ENCODE measurements around the gene SLC36A3.

The SLC36A3 gene

DNA sequence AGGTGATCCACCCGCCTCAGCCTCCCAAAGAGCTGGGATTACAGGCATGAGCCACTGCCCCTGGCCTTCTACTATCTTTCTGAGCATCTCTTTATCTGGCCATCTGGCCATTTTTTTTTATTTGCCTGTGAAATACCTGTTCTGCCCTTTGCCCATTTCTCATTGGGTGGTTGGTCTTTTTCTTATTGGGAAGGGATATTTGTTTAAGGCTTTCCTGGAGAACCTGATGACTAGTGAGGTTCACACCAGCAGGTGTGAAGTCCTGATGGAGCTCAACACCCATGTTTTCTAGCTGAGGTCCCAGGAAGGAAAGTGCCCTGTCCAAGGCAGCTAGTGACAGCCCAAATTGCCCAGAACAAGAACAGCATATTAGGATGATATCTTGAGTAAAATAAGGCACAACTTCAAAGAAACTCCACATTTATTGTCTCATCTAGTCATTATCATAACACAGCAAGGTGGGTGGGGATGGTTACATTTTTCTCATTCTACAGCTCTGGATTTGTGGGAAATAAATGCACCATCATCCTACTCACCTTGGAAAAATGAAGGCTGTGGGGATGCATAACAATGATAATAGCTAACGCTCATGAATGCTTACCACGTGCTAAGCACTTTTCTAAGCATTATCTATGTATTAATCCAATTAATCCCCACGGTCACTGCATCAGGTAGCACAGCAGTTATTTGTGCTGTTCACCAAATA is 20.3 kb downstream of the SLC36A3 start:
- TF ChIP-seq, protein P1, sequence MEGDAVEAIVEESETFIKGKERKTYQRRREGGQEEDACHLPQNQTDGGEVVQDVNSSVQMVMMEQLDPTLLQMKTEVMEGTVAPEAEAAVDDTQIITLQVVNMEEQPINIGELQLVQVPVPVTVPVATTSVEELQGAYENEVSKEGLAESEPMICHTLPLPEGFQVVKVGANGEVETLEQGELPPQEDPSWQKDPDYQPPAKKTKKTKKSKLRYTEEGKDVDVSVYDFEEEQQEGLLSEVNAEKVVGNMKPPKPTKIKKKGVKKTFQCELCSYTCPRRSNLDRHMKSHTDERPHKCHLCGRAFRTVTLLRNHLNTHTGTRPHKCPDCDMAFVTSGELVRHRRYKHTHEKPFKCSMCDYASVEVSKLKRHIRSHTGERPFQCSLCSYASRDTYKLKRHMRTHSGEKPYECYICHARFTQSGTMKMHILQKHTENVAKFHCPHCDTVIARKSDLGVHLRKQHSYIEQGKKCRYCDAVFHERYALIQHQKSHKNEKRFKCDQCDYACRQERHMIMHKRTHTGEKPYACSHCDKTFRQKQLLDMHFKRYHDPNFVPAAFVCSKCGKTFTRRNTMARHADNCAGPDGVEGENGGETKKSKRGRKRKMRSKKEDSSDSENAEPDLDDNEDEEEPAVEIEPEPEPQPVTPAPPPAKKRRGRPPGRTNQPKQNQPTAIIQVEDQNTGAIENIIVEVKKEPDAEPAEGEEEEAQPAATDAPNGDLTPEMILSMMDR (IDR thresholded peaks at IDR 0.05) = no peak
- DNase-seq = no peak
- H3K27me3 ChIP-seq = no peaks in the 10 kb centered on the region

DNA sequence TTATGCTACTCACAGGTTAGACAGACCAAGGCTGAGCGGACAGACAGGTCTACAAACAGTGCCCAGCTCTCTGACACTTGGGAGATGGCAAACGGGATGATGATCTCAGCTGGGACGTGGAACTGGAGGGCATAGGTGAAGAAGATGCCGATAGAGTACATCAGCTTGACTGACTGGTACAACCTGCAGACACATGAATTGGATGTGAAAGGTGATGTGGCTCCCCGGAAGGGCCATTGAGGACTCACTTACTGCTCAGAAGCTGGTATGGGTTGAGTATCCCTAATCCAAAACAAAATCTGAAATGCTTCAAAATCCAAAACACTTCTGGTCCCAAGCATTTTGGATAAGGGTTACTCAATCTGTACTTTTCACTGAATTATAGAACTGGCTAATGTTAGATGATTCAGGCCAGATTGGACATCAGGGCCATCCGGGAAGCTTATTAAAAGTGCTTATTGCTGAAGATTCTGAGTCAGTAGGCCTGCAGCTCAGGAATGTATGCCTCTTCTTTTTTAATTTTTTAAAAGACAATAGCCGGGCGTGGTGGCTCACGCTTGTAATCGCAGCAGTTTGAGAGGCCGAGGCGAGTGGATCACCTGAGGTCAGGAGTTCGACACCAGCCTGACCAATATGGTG is 22.4 kb downstream of the SLC36A3 start:
- Histone ChIP-seq H3K27ac (no peak overlapping the region), H3K4me3 (no peak overlapping the region), H3K4me1 (no peaks in the 10 kb centered on the region), H3K27me3 (no peaks in the 10 kb centered on the region), H3K9me3 (no peaks in the 10 kb centered on the region), H3K36me3 (no peaks in the 10 kb centered on the region)
- no peak for DNase-seq
- intact Hi-C loops (cut with DNase I; ENCODE audit: low total_unique reads) = no loop called here
- TF ChIP-seq, protein P1 (IDR thresholded peaks at IDR 0.05) = no peak

More for the DNA sequence above, 20.3 kb downstream of the SLC36A3 start:
- intact Hi-C loops (cut with DNase I; ENCODE audit: low total_unique reads) = no loop called here
- Histone ChIP-seq H3K36me3 (no peaks in the 10 kb centered on the region), H3K9me3 (no peaks in the 10 kb centered on the region), H3K4me1 (no peaks in the 10 kb centered on the region), H3K27ac (no peak overlapping the region), H3K4me3 (no peak overlapping the region)

DNA sequence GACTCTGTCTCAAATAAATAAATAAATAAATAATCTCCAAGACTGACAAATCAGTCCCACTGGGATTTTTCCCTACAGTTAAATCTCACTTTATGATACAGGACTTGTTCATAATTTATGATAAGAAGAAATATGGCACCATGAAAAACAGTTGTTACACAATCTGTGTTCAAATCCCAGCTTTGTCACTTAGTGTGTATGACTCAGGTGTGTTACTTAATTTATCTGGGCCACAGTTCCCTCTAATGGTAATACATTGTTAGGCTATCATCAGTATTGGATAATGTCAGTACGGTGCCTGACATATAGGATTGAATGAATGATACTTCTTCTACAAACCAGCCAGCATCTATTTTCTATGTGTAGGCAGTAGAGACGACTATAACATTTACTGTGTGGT is 23.1 kb downstream of the SLC36A3 start:
- intact Hi-C loops (cut with DNase I; ENCODE audit: low total_unique reads) = no loop called here
- no peaks in the 10 kb centered on the region for H3K36me3 ChIP-seq

DNA sequence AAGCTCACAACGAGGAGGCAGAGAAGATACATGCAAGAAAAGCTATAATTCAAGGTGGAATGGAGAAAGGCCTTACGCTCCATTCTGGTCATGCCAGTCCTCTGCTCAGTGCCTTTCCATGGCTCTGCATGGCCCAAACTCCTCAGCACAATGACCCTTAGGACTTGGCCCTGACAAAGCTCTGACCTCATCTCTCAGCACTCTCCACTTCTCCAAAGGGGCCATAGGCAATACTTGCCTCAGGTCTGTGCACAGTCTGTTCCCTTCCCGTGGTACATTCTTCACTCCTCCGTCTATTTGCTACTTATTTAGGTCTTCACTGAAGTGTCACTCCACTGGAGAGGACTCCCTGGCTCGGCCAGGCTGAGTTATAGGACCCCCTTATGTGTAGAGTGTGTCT is 24.7 kb downstream of the SLC36A3 start:
- no peak overlapping the region for H3K27ac ChIP-seq
- TF ChIP-seq, protein P1 (IDR thresholded peaks at IDR 0.05) = no peak
- H3K27me3 ChIP-seq = no peaks in the 10 kb centered on the region
- H3K4me1 ChIP-seq = no peaks in the 10 kb centered on the region
- intact Hi-C loops (cut with DNase I; ENCODE audit: low total_unique reads) = no loop called here
- H3K4me3 ChIP-seq = no peak overlapping the region
- no peaks in the 10 kb centered on the region for H3K9me3 ChIP-seq
- H3K36me3 ChIP-seq = no peaks in the 10 kb centered on the region
- DNase-seq = no peak

More for the DNA sequence above, 23.1 kb downstream of the SLC36A3 start:
- H3K9me3 ChIP-seq = no peaks in the 10 kb centered on the region
- DNase-seq = no peak
- no peaks in the 10 kb centered on the region for H3K27me3 ChIP-seq
- TF ChIP-seq, protein P1 (IDR thresholded peaks at IDR 0.05) = no peak
- no peak overlapping the region for H3K4me3 ChIP-seq
- H3K27ac ChIP-seq = no peak overlapping the region
- no peaks in the 10 kb centered on the region for H3K4me1 ChIP-seq

DNA sequence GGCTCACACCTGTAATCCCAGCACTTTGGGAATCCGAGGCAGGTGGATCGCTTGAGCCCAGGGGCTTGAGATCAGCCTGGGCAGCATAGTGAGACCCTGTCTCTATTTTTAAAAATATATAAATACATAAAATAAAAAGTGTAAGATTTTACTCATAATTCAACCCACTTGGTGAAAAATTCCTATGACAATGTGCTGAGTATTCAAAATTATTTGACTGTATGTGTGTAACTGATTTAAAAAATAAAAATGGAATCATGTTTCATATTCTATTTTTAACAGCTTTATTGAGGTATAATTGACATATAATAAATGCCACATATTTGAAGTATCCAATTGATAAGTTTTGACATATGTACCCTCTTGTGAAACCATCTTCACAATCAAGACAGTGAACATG is 27.8 kb downstream of the SLC36A3 start:
- H3K4me1 ChIP-seq = no peaks in the 10 kb centered on the region
- H3K36me3 ChIP-seq = no peaks in the 10 kb centered on the region
- intact Hi-C loops (cut with DNase I; ENCODE audit: low total_unique reads) = no loop called here
- H3K9me3 ChIP-seq = no peaks in the 10 kb centered on the region
- TF ChIP-seq, protein P1 (IDR thresholded peaks at IDR 0.05) = no peak
- no peak overlapping the region for H3K27ac ChIP-seq
- no peaks in the 10 kb centered on the region for H3K27me3 ChIP-seq
- H3K4me3 ChIP-seq = no peak overlapping the region
- no peak for DNase-seq
